ENCODE measurements around the gene XPR1. TPM values are rescaled to one million over a fixed set of nuclear protein-coding genes. Genes with fewer than 3 reads are reported as not detected.

The XPR1 gene
- total RNA-seq, 1 donor from 2014 or later = 147 TPM

DNA sequence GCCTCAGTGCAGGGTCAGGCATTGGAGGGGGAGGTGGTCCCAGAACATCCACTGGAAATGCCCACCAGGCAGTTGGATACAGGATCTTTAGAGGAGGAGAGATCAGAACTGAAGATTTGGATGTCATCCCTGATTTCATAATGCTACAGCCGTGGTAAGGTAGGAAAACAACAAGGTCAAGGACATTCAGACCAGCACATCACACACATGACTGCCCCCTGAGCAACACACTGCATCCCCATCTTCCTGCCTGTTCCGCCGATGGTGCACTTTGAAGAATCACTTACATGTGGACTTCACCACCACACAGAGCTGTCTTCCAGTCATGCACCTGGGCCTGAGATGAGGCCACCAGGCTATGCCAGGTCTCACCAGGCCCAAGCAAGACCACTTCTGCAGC lies 297.6 kb downstream of the XPR1 start:
- intact Hi-C loops (cut with DNase I) = loop anchor here (5.0 kb wide), 1 partner anchor 158 kb away; the partner anchor contains the start of gene IER5
- no peak for DNase-seq (ENCODE audit: low spot score)

- no peak for DNase-seq (ENCODE audit: low spot score)
- intact Hi-C loops (cut with DNase I) = no loop called here
These were observed 298.9 kb downstream of the XPR1 start for GRCh38 chr1:180930687-180931086.

DNA sequence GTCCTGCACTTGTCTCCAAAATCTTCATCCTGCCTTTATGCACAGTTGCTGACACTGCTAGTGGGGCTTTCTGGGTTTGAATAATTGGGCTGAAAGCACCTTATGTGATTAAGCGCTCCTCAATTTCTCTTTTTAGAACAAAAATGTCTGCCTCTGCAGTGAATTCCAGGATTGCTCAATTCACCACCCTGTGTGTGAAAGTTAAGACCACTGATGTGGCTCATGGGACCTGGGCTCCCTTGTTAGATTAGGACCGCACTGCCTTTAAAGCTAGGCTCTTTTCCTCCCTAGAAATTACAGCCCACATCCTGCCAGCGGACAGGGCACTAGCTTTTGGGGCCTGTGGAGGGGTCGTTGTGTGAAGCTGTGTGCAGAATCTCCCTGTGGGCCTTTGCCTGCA lies 299.7 kb downstream of the XPR1 start:
- intact Hi-C loops (cut with DNase I) = no loop called here
- no peak for DNase-seq (ENCODE audit: low spot score)

DNA sequence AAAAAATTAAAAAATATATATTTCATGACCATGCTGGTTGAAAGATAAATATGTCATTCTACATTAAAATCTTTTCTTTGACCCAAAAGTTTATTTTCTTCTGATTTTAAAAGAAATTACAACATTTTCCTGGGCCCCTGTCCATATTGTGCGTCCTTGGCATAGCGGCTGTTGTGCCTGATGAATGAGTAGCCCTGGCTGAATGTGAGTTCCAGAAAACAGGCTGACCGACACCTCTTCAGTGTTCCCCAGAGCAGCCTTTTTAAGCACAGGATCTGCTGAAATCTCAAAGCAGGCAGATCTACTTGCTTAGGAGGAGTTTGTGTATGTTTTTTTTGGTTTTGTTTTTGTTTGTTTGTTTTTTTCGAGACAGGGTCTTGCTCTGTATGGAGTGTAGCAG lies 300.6 kb downstream of the XPR1 start:
- DNase-seq (ENCODE audit: low spot score) = no peak
- intact Hi-C loops (cut with DNase I) = no loop called here

GRCh38 chr1:180933141-180933540 lies 301.3 kb downstream of the XPR1 start:
- intact Hi-C loops (cut with DNase I) = no loop called here
- DNase-seq (ENCODE audit: low spot score) = no peak

DNA sequence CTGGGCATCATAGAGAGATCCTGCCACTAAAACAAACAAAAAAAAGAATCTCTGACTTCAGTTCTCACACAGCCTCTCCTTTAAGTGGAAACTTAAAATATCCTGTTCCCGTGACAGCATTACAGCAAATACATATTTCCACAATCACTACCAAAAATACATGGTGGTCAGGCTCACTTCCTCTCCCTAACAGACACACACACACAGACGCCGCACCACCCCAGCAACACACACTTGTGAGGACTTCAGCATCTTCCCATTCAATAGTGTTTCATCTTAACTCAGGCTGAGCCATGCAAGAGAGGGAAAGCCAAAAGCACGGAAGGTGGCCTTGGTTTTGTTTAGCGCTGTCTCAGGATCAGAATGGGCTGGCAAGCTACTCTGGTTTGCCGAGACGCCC lies 302.7 kb downstream of the XPR1 start:
- no peak for DNase-seq (ENCODE audit: low spot score)
- intact Hi-C loops (cut with DNase I) = no loop called here

GRCh38 chr1:180935326-180936109 lies 303.7 kb downstream of the XPR1 start:
- DNase-seq (ENCODE audit: low spot score) = no peak

GRCh38 chr1:180936110-180937011 lies 304.5 kb downstream of the XPR1 start:
- no peak for DNase-seq (ENCODE audit: low spot score)
- intact Hi-C loops (cut with DNase I) = no loop called here

More at GRCh38 chr1:180935326-180936109, 303.7 kb downstream of the XPR1 start:
- intact Hi-C loops (cut with DNase I) = no loop called here

DNA sequence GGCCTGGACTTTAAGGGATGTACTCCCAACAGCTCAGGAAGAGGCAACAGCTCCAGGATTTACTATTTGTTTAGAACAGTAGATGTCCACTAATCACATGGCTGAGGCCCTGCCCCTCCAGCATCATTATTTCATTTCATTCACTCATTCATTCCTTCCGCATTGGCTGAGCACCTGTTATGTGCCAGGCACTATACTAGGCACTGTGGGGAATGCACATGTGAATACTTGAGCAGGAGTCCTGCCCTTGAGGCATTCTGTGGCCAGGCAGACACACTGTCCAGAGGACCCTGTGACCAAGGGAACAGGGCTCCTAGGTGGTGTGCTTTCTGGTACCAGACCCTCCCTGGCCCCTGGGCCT lies 305.2 kb downstream of the XPR1 start:
- no peak for DNase-seq (ENCODE audit: low spot score)
- intact Hi-C loops (cut with DNase I) = no loop called here

DNA sequence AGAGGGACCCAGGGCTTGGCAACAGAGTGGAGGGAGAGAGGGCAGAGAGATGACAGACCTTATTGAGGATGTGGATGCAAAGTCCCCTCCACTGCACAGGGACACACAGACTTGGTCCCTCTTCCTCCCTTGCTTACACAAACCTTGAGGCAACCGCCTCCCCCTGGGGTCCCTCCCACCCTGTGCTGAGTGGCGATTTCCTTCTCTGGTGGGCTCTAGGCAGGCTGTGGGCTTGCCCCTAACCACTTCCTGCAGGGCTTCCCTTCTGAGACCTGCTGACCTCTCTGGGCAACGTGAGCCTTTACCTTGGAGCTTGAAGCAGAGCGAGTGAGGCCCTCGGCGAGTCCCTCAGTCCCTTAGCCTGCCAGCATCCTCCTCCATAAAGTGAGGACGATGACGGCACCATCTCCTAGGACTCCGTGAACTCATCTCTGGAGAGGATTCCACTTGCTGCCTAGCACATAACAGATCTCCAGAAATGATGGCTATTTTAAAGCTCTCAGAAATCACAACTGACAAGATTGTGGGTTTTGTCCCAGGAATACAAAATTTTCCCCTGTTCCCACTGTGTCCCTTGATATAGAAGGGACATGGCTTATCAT lies 305.9 kb downstream of the XPR1 start:
- intact Hi-C loops (cut with DNase I) = no loop called here
- no peak for DNase-seq (ENCODE audit: low spot score)

DNA sequence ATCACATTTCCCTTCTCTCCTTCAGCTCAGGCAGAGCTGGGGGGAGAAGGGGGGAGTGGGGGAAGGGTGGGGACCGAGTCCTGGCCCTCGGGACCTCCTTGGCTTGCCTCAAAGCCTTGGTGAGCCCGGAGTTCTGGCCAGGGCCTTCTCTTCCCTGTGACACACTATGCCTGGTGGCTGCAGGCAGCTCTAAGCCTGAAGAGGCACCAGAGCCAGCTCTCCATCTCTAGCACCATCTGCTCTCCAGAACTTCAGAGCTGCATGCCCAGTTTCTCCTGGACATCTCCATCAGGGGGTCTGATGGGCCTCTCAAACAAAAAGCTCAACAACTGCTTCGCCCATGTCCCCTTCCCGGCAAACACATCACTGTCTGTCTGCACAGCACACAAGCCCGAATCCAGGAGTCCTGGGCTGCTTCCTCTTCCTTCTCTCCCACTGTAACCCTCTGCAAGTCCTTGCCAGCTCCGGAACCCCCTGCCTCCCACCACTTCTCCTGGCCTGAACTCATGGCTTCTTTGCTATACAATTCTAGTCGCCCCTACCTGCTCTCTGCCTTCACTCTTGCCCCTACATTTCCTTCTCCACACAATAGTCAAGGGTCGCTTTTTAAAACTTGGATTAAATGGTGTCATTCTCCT lies 307.4 kb downstream of the XPR1 start:
- intact Hi-C loops (cut with DNase I) = no loop called here
- no peak for DNase-seq (ENCODE audit: low spot score)

- no peak for DNase-seq (ENCODE audit: low spot score)
These were observed 307.9 kb downstream of the XPR1 start for GRCh38 chr1:180939711-180940103.

More at GRCh38 chr1:180939711-180940103, 307.9 kb downstream of the XPR1 start:
- intact Hi-C loops (cut with DNase I) = no loop called here

Other genes starting within 250 kb of the XPR1 start
- gene ACBD6, start 129.4 kb upstream of the XPR1 start, total RNA-seq = 19.0 TPM
- 6.3 TPM for gene OVAAL, start 73.1 kb upstream of the XPR1 start, total RNA-seq

All from cardiac septum (tissue), 1 donor.